Measurements from ENCODE around the gene GALNT7.
"Not testable (repeated sequence)": the region's sequence is repeated elsewhere in the genome, so short reads cannot be mapped to it uniquely, and the experiment has no call there.

The GALNT7 gene

DNA sequence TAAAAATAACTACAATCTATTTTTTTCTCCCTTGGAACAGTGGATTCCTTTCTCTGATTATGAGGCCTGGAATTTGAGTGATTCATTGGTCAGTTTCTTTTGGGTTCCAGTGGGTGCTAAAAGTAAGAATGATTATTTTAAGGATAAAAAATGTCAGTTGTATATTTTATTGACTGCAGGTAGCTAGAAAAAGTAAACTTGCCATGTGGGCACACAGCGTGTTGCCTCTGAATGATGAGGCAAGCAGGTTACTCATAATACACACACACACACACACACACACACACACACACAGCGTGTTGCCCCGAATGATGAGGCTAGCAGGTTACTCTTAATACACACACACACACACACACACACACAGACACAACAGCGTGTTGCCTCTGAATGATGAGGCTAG is 13.8 kb downstream of the GALNT7 start:
- TF ChIP-seq, protein P1, sequence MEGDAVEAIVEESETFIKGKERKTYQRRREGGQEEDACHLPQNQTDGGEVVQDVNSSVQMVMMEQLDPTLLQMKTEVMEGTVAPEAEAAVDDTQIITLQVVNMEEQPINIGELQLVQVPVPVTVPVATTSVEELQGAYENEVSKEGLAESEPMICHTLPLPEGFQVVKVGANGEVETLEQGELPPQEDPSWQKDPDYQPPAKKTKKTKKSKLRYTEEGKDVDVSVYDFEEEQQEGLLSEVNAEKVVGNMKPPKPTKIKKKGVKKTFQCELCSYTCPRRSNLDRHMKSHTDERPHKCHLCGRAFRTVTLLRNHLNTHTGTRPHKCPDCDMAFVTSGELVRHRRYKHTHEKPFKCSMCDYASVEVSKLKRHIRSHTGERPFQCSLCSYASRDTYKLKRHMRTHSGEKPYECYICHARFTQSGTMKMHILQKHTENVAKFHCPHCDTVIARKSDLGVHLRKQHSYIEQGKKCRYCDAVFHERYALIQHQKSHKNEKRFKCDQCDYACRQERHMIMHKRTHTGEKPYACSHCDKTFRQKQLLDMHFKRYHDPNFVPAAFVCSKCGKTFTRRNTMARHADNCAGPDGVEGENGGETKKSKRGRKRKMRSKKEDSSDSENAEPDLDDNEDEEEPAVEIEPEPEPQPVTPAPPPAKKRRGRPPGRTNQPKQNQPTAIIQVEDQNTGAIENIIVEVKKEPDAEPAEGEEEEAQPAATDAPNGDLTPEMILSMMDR (IDR thresholded peaks at IDR 0.05; ENCODE audit: low read depth, low read length): no peak
- H3K4me3 ChIP-seq (ENCODE audit: low read depth, low read length): no peak overlapping the region

DNA sequence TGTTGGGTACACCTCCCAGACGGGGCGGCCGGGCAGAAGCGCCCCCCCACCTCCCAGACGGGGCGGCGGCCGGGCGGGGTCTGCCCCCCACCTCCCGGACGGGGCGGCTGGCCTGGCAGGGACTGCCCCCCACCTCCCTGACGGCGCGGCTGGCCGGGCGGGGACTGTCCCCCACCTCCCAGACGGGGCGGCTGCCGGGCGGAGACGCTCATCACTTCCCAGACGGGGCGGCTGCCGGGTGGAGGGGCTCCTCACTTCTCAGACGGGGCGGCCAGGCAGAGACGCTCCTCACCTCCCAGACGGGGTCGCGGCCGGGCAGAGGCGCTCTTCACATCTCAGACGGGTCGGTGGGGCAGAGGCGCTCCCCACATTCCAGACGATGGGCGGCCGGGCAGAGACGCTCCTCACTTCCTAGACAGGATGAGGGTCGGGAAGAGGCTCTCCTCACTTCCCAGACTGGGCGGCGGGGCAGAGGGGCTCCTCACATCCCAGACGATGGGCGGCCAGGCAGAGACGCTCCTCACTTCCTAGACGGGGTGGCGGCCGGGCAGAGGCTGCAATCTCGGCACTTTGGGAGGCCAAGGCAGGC is 15.1 kb downstream of the GALNT7 start:
- H3K4me3 ChIP-seq (ENCODE audit: low read depth, low read length): not testable (repeated sequence)

DNA sequence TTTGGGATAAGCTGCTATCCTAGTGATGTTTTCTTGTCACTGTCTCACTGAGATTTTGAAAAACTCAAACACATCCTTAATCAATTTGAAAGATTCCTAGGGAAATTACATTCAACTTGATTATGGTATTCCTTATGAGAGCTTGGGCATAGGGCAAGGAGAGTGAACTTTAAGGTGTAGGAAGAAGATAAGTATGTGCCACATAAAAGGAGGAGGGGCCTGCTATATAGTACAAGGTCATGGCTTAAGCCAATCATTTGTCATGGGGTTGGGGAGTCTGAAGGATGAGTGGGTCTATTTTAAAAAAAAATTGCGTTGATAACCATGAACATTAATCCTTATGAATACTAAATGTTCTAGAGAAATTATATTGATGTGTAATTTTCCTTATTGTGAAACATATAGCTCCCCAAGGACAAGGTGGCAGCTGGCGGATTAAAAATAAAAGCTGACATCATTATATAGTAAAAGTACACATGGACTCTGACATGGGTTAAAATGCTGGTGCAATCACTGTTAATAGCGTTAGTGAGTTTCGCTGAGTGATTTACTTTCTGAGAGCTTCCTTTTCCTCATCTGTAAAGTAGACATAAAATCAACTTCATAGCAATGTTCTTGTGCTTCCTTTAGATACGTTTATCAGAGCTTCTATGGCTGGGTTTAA is 17.4 kb downstream of the GALNT7 start:
- TF ChIP-seq, protein P1 (IDR thresholded peaks at IDR 0.05; ENCODE audit: low read depth, low read length): no peak
- H3K4me3 ChIP-seq (ENCODE audit: low read depth, low read length): no peak overlapping the region

DNA sequence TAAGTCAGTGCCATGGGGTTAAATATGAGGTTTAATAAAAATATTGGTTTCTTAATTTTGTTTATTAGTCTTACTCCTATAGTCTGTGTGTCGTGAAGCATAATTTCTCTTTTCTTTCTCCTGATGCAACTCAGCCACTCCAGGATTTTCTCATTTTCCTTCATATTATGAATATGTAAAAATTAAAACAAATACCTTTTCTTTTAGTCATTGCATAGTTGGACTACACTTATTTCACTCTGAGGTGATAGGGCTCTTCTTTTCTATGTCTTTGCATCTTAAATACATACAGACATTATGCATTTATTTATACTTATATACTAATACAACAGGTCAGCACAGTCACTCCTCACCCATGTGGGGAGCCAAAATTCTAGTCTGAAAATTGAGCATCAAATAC is 19.1 kb downstream of the GALNT7 start:
- TF ChIP-seq, protein P1 (IDR thresholded peaks at IDR 0.05; ENCODE audit: low read depth, low read length): no peak

DNA sequence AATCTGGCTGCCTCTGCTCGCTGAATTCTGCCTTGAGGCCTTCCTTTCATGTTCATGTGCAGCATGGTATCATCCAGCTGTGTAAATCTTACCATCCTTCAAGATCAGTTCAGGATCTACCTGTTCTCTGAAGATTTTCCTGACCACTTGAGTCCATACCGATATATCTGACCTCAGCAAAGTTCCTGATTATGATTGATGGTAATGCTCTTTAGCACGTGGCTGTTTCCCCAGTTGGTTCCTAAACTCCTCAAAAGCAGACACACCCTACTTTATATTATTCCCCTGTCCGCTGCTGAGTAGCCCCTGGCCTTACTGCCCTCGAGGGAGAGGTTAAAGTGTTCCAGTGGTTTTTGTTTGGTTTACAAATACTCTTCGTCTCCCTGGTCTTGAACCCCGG is 20.0 kb downstream of the GALNT7 start:
- TF ChIP-seq, protein P1 (IDR thresholded peaks at IDR 0.05; ENCODE audit: low read depth, low read length): no peak
- no peak overlapping the region for H3K4me3 ChIP-seq (ENCODE audit: low read depth, low read length)

More for the DNA sequence above, 19.1 kb downstream of the GALNT7 start:
- H3K4me3 ChIP-seq (ENCODE audit: low read depth, low read length): no peak overlapping the region

DNA sequence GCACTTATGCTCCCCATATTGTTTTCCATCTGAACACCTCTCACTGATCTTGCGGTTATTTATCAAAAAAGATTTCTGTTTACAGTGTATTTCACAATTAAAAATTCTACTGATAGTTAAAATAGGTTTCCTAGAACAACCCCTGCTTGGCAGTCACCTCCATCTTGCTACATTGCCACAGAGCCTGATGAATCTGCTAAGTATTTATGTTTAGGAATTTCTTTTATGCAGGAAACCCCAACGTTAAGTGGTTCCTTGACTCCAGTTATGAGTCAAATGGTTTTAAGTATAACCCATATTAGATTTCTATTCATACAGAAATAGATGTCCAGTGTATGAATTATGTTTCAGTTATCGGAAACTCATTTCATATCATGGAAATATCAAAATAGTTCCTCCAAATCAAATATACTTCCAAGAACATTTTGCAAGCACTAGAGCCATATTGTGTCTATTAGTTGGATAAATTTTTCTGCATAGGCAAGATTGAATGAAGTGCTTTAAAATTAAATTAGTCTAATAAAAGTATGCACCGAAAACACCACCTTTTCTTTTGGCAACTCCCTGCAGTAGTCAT is 20.6 kb downstream of the GALNT7 start:
- TF ChIP-seq, protein P1 (IDR thresholded peaks at IDR 0.05; ENCODE audit: low read depth, low read length): no peak

DNA sequence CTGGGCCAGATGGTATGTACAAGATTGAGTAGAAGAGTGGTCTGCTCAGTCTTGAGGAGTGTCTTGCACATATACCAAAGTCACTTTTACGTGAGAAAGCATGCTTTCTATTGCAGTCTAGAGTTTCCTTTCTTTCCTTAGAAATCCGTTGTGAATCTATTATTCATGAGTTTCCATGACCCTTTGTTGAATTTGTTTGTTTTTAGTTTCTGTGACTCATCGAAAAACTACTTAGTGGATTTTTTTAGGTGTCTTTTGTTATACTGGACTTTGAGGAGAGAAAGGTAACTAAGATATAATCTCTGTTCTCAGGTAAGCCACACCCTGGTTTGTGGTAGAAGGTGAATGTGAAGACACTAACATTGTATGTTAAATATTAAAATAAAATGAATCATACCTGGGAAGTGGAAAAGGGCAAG is 23.0 kb downstream of the GALNT7 start:
- H3K4me3 ChIP-seq (ENCODE audit: low read depth, low read length): no peak overlapping the region
- TF ChIP-seq, protein P1 (IDR thresholded peaks at IDR 0.05; ENCODE audit: low read depth, low read length): no peak

More for the DNA sequence above, 20.6 kb downstream of the GALNT7 start:
- no peak overlapping the region for H3K4me3 ChIP-seq (ENCODE audit: low read depth, low read length)

All from WI38 (cell line).